ENCODE measurements around the gene NHLRC4. TPM values are rescaled to one million over a fixed set of nuclear protein-coding genes. Genes with fewer than 3 reads are reported as not detected.

NHLRC4 gene
- total RNA-seq, 1 donor from 2014 or later, result 1.1 TPM

GRCh38 chr16:585351-585750, 18.5 kb downstream of the NHLRC4 start:
- H3K27ac Mint-ChIP-seq, result no peak overlapping the region
- no peaks in the 10 kb centered on the region for H3K27me3 Mint-ChIP-seq
- no peak for DNase-seq
- H3K4me1 Mint-ChIP-seq, result peaks cover 3% of the 10 kb centered on the region
- intact Hi-C loops (cut with micrococcal nuclease), result no loop called here
- no peaks in the 10 kb centered on the region for H3K9me3 Mint-ChIP-seq
- no peak overlapping the region for H3K4me3 Mint-ChIP-seq
- H3K36me3 Mint-ChIP-seq (ENCODE audit: low read depth), result peaks cover 5% of the 10 kb centered on the region

DNA sequence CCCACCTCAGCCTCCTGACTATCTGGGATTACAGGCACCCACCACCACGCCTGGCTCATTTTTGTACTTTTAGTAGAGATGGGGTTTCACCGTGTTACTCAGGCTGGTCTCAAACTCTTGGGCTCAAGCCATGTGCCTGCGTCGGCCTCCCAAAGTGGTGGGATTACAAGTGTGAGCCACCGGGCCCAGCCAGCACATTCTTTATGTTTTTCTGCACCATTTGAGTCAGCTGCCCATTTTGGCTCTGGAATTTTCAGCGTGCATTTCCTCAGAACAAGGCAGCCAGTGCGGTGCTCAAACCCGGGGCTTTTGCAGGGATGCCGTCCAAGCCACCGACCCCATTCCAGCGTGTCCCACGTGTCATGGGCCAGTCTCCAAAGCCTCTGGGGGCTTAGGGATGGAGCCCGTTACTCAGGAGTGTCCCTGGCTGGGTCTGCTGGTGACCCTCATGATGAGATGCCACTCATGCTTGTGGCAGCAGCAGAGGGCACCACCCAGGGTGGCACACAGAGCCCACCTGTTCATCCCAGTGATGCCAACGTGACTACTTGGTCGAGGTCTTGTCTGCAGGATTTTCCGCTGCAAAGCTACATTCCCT, 19.3 kb downstream of the NHLRC4 start:
- H3K9me3 Mint-ChIP-seq, result no peaks in the 10 kb centered on the region
- peaks cover 10% of the 10 kb centered on the region for H3K4me1 Mint-ChIP-seq
- H3K27ac Mint-ChIP-seq, result no peak overlapping the region
- intact Hi-C loops (cut with micrococcal nuclease), result no loop called here
- peaks cover 7% of the 10 kb centered on the region for H3K36me3 Mint-ChIP-seq (ENCODE audit: low read depth)
- no peak overlapping the region for H3K4me3 Mint-ChIP-seq
- DNase-seq, result no peak
- H3K27me3 Mint-ChIP-seq, result no peaks in the 10 kb centered on the region

GRCh38 chr16:586645-587590, 20.1 kb downstream of the NHLRC4 start:
- intact Hi-C loops (cut with micrococcal nuclease), result no loop called here
- peak overlapping the region; percentile 91 for H3K27ac Mint-ChIP-seq
- peaks cover 12% of the 10 kb centered on the region for H3K4me1 Mint-ChIP-seq
- no peaks in the 10 kb centered on the region for H3K27me3 Mint-ChIP-seq
- H3K9me3 Mint-ChIP-seq, result no peaks in the 10 kb centered on the region
- H3K4me3 Mint-ChIP-seq, result peak overlapping the region; percentile 95
- DNase-seq, result no peak
- H3K36me3 Mint-ChIP-seq (ENCODE audit: low read depth), result peaks cover 7% of the 10 kb centered on the region

GRCh38 chr16:588639-588888, 21.8 kb downstream of the NHLRC4 start:
- Mint-ChIP-seq H3K9me3 (no peaks in the 10 kb centered on the region), H3K4me1 (peaks cover 16% of the 10 kb centered on the region), H3K27ac (peak overlapping the region; percentile 98), H3K36me3 (ENCODE audit: low read depth) (peaks cover 7% of the 10 kb centered on the region), H3K27me3 (no peaks in the 10 kb centered on the region), H3K4me3 (peak overlapping the region; percentile 95)
- intact Hi-C loops (cut with micrococcal nuclease), result loop anchor here (2.0 kb wide), 1 partner anchor 60 kb away; the partner anchor contains the start of gene WDR90
- peak; percentile 89 for DNase-seq

DNA sequence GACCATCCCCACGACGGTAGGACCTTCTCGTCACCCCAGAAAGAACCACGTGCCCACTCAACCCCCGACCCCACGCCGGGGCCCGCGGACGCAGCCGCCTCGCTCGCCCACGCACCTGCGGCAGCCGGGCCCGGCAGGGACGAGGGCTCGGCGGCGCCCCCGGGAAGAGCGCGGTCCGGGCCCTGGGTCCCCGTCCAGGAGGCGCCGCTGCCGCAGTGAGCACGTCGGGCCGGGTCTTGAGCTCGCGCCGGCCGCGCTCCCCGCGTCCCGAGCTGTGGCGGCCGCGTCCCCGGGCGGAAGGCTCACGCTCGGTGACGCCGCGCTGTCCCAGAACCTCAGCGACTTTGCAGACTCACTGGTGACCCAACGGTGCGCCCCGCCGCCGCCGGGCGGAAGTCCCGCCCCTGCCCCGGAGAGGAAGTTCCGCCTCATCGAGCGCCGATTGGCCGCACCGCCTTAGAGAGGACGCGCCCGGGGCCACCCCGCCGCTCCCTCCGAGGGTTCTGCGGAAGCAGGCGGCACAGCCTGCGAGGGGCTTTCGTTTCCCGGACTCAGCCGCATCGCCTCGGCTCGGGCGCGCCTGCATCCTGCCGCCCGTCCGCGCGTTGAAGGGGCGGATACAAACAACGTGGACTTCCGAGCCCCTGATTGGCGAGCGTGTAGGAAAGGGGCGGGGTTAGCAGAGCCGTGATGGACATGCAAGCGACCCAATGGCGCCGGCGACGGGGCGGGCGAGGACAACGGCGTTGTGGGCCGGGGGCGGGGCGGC, 22.3 kb downstream of the NHLRC4 start:
- H3K27me3 Mint-ChIP-seq, result no peaks in the 10 kb centered on the region
- H3K36me3 Mint-ChIP-seq (ENCODE audit: low read depth), result peaks cover 7% of the 10 kb centered on the region
- H3K9me3 Mint-ChIP-seq, result no peaks in the 10 kb centered on the region
- peaks cover 17% of the 10 kb centered on the region for H3K4me1 Mint-ChIP-seq
- intact Hi-C loops (cut with micrococcal nuclease), result loop anchor here (1.0 to 2.0 kb wide), 5 partner anchors 20 to 164 kb away; partner anchors contain the start of genes CAPN15, METTL26, PIGQ and RAB11FIP3
- peak; percentile 99 for DNase-seq
- peak overlapping the region; percentile 100 for H3K27ac Mint-ChIP-seq
- peak overlapping the region; percentile 95 for H3K4me3 Mint-ChIP-seq

GRCh38 chr16:589658-590187, 22.9 kb downstream of the NHLRC4 start, which contains the start of gene RAB40C:
RAB40C (plus strand) TSS chr16:590066; CDS start chr16:590292, 226 bp downstream.
- Mint-ChIP-seq H3K4me1 (peaks cover 17% of the 10 kb centered on the region), H3K36me3 (ENCODE audit: low read depth) (peaks cover 9% of the 10 kb centered on the region), H3K27ac (peak within 1 kb of the TSS; percentile 100), H3K9me3 (no peaks in the 10 kb centered on the region), H3K4me3 (peak within 1 kb of the TSS; percentile 95), H3K27me3 (no peaks in the 10 kb centered on the region)
- intact Hi-C loops (cut with micrococcal nuclease), result loop anchor here (1.0 to 2.0 kb wide), 5 partner anchors 20 to 164 kb away; partner anchors contain the start of genes CAPN15, METTL26, PIGQ and RAB11FIP3
- peak; percentile 99 for DNase-seq

DNA sequence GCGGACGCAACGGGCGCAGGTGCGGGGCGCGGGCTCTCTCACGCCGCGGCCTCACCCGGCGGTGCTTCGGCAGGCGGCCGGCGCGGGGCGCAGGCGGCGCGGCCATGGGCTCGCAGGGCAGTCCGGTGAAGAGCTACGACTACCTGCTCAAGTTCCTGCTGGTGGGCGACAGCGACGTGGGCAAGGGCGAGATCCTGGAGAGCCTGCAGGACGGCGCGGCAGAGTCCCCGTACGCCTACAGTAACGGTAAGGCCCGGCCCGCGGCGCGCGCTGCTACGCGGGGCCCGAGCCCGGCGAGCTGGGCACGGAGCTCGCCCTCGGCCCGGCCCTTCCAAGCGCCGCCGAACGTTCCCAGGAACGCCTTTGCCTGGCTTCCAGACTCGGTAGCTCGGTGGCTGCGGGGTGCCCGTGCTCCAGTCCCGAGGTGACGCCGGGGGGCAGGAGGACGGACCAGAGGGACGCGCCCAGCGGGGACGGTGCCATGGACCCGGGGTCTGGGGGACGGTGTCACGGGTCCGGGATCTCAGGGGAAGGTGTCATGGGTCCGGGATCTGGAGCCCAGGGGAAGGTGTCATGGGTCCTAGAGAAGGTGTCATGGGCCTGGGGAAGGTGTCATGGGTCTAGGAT, 23.5 kb downstream of the NHLRC4 start:
- peak overlapping the region; percentile 92 for H3K4me3 Mint-ChIP-seq
- H3K4me1 Mint-ChIP-seq, result peaks cover 19% of the 10 kb centered on the region
- intact Hi-C loops (cut with micrococcal nuclease), result no loop called here
- H3K27me3 Mint-ChIP-seq, result no peaks in the 10 kb centered on the region
- DNase-seq, result no peak
- H3K9me3 Mint-ChIP-seq, result no peaks in the 10 kb centered on the region
- H3K36me3 Mint-ChIP-seq (ENCODE audit: low read depth), result peaks cover 9% of the 10 kb centered on the region
- peak overlapping the region; percentile 79 for H3K27ac Mint-ChIP-seq

- Mint-ChIP-seq H3K27me3 (no peaks in the 10 kb centered on the region), H3K9me3 (no peaks in the 10 kb centered on the region), H3K4me3 (peak overlapping the region; percentile 92), H3K36me3 (ENCODE audit: low read depth) (peaks cover 9% of the 10 kb centered on the region), H3K4me1 (peaks cover 19% of the 10 kb centered on the region), H3K27ac (peak overlapping the region; percentile 79)
- intact Hi-C loops (cut with micrococcal nuclease), result no loop called here
- no peak for DNase-seq
These were observed 24.0 kb downstream of the NHLRC4 start for GRCh38 chr16:590815-591200.

GRCh38 chr16:591231-591630, 24.4 kb downstream of the NHLRC4 start:
- Mint-ChIP-seq H3K4me1 (peaks cover 21% of the 10 kb centered on the region), H3K27me3 (no peaks in the 10 kb centered on the region), H3K4me3 (peak overlapping the region; percentile 92), H3K36me3 (ENCODE audit: low read depth) (peaks cover 11% of the 10 kb centered on the region), H3K27ac (peak overlapping the region; percentile 79), H3K9me3 (no peaks in the 10 kb centered on the region)
- intact Hi-C loops (cut with micrococcal nuclease), result no loop called here
- peak; percentile 58 for DNase-seq

DNA sequence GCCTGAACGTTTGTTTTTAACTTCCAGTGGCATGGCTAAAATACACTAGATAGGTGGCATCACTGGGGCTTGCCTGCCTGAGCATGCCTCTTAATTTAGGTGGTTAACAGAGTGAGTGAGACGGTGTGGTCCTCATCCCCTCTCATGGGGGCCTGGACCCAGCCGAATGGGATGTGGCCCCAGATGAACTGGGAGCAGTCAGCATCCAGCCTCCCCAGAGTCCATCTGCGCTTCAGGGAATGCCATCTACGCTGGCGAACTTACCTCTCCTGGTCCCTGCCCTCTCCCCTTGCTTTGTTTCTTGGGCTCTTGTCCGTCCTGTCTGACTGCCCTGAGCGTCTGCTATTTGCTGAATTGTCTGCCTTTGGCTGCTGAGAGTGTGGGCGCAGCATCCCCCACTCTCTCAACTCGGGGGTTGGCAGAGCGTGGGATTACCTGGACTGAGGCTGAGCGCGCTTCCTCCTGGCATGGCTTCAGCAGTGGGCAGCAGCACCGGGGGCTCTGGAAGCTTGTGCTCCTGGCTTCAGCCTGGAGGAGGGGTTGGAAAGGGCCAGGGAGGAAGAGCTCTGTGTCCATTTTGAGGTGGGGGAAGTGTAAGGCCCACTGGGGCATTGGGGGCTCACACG, 25.2 kb downstream of the NHLRC4 start:
- Mint-ChIP-seq H3K36me3 (ENCODE audit: low read depth) (peaks cover 14% of the 10 kb centered on the region), H3K4me3 (peak overlapping the region; percentile 92), H3K4me1 (peaks cover 21% of the 10 kb centered on the region), H3K27ac (no peak overlapping the region), H3K27me3 (no peaks in the 10 kb centered on the region), H3K9me3 (no peaks in the 10 kb centered on the region)
- intact Hi-C loops (cut with micrococcal nuclease), result no loop called here
- no peak for DNase-seq

DNA sequence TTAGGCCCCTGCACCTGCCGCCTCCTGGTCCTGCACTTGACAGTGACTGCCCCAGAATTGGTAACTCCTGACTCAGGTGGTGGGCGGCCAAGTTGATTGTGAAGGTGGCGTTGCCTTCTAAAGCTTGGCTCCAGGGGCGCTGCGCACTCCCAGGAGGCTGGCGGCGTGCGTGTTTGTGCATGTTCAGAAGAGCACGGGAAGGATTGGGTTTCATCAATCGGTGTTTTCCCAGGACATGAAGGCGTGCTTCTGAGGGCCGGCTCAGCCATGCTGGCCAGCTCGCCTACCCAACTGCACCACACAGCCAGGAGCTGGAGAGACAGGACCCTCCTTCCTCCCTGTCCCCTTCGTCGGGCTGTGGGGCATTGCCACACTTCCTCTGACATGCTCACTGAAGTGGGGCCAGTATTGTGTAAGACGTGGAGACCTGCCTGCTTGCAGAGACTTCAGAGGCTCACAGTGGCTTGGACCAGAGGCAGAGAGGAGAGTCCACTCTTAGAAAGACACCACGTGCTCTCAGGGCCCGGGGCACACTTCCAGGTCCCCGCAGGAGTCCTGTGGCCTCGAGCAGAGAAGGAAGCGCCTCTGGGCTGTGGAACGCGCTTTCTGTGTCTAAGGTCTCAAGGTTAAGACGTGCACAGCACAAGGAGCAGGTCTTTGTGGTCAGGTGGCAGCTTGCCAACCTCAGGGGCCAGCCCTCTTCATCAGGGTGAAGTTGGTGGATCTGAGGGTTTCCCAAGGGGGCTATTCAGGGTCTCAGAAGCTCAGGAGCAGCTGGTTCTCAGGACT, 25.9 kb downstream of the NHLRC4 start:
- Mint-ChIP-seq H3K27me3 (no peaks in the 10 kb centered on the region), H3K4me3 (no peak overlapping the region), H3K9me3 (no peaks in the 10 kb centered on the region), H3K27ac (no peak overlapping the region), H3K36me3 (ENCODE audit: low read depth) (peaks cover 13% of the 10 kb centered on the region), H3K4me1 (peaks cover 18% of the 10 kb centered on the region)
- intact Hi-C loops (cut with micrococcal nuclease), result no loop called here
- DNase-seq, result peak; percentile 54

- intact Hi-C loops (cut with micrococcal nuclease), result no loop called here
- Mint-ChIP-seq H3K9me3 (no peaks in the 10 kb centered on the region), H3K36me3 (ENCODE audit: low read depth) (peaks cover 11% of the 10 kb centered on the region), H3K4me1 (peaks cover 18% of the 10 kb centered on the region), H3K4me3 (no peak overlapping the region), H3K27ac (no peak overlapping the region), H3K27me3 (no peaks in the 10 kb centered on the region)
- DNase-seq, result no peak
These were observed 26.6 kb downstream of the NHLRC4 start for GRCh38 chr16:593406-593805.

Data from activated CD4-positive, alpha-beta T cell treated with anti-CD3 and anti-CD28 coated beads, Interleukin-2, amount 10 ng/mL, durations not matched to agents 24 days and 14 days (primary cell).